NB4 (cell line): Measurements from ENCODE around the gene TRIO.

Source experiments
- MYC ChIP-seq: IDR thresholded peaks from 2 replicates; pipeline ENCODE4 v1.6.1; 2011; ENCODE audit warnings: low read depth, low read length
- POLR2A ChIP-seq: IDR thresholded peaks from 2 replicates; pipeline ENCODE4 v1.6.1; 2011; ENCODE audit warnings: mild to moderate bottlenecking; ENCODE audit not compliant: insufficient read length; ENCODE audit errors: extremely low read depth
- TF ChIP-seq, protein P1 (sequence below): IDR thresholded peaks from 2 replicates; pipeline ENCODE4 v1.6.1; 2011; ENCODE audit warnings: low read depth, low read length
- TF ChIP-seq, protein P2 (sequence below): IDR thresholded peaks from one replicate; pipeline ENCODE4 v1.5.1; 2012; ENCODE audit warnings: low read depth, low read length

DNA sequence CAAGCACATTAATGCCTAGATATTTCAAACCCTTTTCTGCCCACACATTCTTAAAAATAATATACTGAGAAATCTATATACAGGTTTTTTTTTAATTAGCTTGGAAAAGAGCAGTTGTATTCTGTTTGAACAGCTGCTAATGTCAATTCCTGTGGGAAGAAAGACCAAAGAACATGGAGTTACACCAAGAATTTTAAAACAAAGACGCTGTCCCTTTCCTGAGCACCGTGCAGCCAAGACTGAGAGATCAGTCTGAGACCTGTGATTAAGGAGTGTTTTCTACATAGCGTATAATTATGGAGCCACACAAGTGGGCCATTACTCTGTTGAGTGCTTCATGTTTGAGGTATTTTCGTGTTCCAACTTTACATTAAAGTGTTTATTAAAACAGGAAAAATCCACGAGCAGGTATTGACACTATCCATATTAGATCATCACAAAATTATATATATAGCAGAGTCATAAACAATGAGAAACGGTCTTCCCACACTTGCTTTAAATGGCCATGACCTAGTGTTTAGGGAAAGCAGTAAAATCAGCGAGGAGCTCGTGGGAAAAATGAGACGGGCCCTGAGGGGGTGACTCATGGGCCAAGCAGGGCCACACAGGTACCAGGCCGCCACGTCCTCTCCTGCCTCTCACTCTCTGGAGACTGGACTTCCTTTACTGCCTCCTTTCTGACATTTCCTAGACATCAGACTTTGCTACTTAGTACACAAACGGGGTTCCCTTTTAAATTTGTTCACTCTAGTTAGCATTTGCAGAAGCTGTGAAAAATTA is 285.4 kb downstream of the TRIO start:
- TF ChIP-seq POLR2A (no peak), MYC (no peak)
- TF ChIP-seq, protein P1, sequence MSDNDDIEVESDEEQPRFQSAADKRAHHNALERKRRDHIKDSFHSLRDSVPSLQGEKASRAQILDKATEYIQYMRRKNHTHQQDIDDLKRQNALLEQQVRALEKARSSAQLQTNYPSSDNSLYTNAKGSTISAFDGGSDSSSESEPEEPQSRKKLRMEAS = no peak
- TF ChIP-seq, protein P2, sequence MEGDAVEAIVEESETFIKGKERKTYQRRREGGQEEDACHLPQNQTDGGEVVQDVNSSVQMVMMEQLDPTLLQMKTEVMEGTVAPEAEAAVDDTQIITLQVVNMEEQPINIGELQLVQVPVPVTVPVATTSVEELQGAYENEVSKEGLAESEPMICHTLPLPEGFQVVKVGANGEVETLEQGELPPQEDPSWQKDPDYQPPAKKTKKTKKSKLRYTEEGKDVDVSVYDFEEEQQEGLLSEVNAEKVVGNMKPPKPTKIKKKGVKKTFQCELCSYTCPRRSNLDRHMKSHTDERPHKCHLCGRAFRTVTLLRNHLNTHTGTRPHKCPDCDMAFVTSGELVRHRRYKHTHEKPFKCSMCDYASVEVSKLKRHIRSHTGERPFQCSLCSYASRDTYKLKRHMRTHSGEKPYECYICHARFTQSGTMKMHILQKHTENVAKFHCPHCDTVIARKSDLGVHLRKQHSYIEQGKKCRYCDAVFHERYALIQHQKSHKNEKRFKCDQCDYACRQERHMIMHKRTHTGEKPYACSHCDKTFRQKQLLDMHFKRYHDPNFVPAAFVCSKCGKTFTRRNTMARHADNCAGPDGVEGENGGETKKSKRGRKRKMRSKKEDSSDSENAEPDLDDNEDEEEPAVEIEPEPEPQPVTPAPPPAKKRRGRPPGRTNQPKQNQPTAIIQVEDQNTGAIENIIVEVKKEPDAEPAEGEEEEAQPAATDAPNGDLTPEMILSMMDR = no peak
